Kidney (tissue), 14 donors: ENCODE data around the gene EXOSC2. TPM values are rescaled to one million over a fixed set of nuclear protein-coding genes. Genes with fewer than 3 reads are reported as not detected.

Source experiments
- DNase-seq, 5 donors: peaks; one replicate each; pipeline ENCODE4 v3.0.0-alpha.2; 2013 to 2020
- FAIRE-seq: peaks from 2 replicates; lab custom pipeline; 2012; peaks lifted over from hg19 to GRCh38; lab: Jason Lieb, UNC
- H3K27ac ChIP-seq, 2 donors: one replicate each; pipeline ENCODE4 v1.7.0; 2013; ENCODE audit warnings: low read depth in 2 of 2, low read length in 2 of 2, inconsistent platforms in 1 of 2
- H3K27me3 ChIP-seq: one replicate; pipeline ENCODE4 v1.7.1; 2013; ENCODE audit warnings: low read length, inconsistent platforms; ENCODE audit not compliant: control insufficient read depth, insufficient read depth
- H3K36me3 ChIP-seq, 3 donors: one replicate each; pipeline versions ENCODE4 v1.7.0 to v1.7.1; 2013; ENCODE audit warnings: low read length in 3 of 3, control low read depth in 1 of 3, inconsistent platforms in 1 of 3; ENCODE audit not compliant: insufficient read depth in 3 of 3, control insufficient read depth in 2 of 3
- H3K4me1 ChIP-seq, 3 donors: one replicate each; pipeline versions ENCODE4 v1.7.0 to v1.7.1; 2013; ENCODE audit warnings: low read length in 3 of 3, inconsistent platforms in 1 of 3, low read depth in 1 of 3; ENCODE audit not compliant: control insufficient read depth in 2 of 3, insufficient read depth in 2 of 3
- H3K4me3 ChIP-seq, 3 donors: one replicate each; pipeline versions ENCODE4 v1.7.0 to v1.8.1; 2013; ENCODE audit warnings: low read length in 3 of 3, control low read depth in 1 of 3, inconsistent platforms in 1 of 3
- H3K9ac ChIP-seq, 3 donors: one replicate each; pipeline versions ENCODE4 v1.7.0 to v1.7.1; 2013; ENCODE audit warnings: low read length in 3 of 3, control low read depth in 1 of 3, inconsistent platforms in 1 of 3
- H3K9me3 ChIP-seq, 3 donors: one replicate each; pipeline versions ENCODE4 v1.7.0 to v1.7.1; 2013; ENCODE audit warnings: low read length in 3 of 3, control low read depth in 1 of 3, inconsistent platforms in 1 of 3; ENCODE audit not compliant: control insufficient read depth in 2 of 3, insufficient read depth in 1 of 3
- intact Hi-C: fragments of 100-400 bp; cut with DNase I; formaldehyde crosslinking; loops from one replicate; pipeline ENCODE4 v1.11.1; 2022
- polyA plus RNA-seq: library from polyadenylated mRNA; stranded (reverse); fragments of 350-450 nt; fragmentation: Illumina TruSeq; extraction: RNeasy Lipid Tissue Mini Kit (QIAGEN cat#74804); gene quantifications from one replicate; pipeline ENCODE4 v1.2.3, GENCODE V29; 2014; ENCODE audit warnings: low read depth, low replicate concordance; ENCODE audit not compliant: insufficient read depth
- total RNA-seq: library from RNA; stranded (reverse); fragmentation: NEBNext Ultra II Directional; extraction: Animal tissue kit (Norgen Biotek cat#: 25700); gene quantifications from one replicate; pipeline ENCODE4 v1.2.1, GENCODE V29; 2021
- TF ChIP-seq, protein P1 (sequence below): IDR thresholded peaks from 3 replicates; pipeline ENCODE4 v1.5.1; 2012; ENCODE audit warnings: mild to moderate bottlenecking, moderate library complexity, borderline replicate concordance; ENCODE audit not compliant: insufficient read depth; ENCODE audit errors: extremely low read depth
- donor health status: control.
- donor health status: control.
- donor health status: control.
- donor health status: control.
- donor health status: control.
- donor health status: DM: yes; HTN: yes; CAD: no.
- donor health status: Normal renal cell carcinoma (clear cell type).

Gene EXOSC2
- total and polyA plus RNA-seq, 2 donors from 2014 or later: 13.0 to 26.4 TPM

DNA sequence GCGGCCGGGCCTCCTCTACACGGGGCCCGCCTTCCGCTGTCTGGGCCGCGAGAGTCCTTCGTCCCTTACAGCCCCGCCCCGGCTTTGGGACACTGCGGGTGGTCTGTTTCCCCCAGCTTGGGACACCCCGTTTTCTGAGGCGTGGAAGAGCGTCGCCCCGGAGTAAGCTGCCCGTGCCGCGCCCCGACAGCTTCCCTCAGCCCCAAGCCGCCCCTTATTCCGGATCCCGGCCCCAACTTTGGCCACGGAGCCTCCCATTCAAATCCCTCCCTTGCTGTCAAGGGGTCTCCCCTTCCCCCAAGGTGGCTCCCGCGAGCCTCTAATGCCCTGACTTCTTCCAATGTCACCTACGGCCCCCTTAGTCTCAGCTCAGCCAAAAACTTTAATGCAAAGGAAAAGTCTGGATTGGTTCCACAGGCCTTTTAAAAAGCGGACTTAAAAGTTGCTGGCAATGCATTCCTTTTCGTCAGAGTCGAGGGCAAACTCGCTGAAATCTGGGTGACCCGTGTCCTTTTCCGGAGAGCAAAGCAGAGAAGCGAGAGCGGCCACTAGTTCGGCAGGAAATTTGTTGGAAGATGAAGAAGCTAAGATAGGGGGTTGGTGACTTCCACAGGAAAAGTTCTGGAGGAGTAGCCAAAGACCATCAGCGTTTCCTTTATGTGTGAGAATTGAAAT lies 19.8 kb downstream of the EXOSC2 start:
- Histone ChIP-seq H3K9ac (peak overlapping the region; percentile 50 to 68 (median 58)), H3K36me3 (no peaks in the 10 kb centered on the region), H3K4me3 (peak overlapping the region; percentile 48 to 70 (median 65)), H3K27me3 (no peaks in the 10 kb centered on the region), H3K4me1 (peaks cover 0 to 6% (median 3%) of the 10 kb centered on the region in 3 donors), H3K9me3 (no peaks in the 10 kb centered on the region), H3K27ac (peak overlapping the region; percentile 94 to 97)
- TF ChIP-seq, protein P1, sequence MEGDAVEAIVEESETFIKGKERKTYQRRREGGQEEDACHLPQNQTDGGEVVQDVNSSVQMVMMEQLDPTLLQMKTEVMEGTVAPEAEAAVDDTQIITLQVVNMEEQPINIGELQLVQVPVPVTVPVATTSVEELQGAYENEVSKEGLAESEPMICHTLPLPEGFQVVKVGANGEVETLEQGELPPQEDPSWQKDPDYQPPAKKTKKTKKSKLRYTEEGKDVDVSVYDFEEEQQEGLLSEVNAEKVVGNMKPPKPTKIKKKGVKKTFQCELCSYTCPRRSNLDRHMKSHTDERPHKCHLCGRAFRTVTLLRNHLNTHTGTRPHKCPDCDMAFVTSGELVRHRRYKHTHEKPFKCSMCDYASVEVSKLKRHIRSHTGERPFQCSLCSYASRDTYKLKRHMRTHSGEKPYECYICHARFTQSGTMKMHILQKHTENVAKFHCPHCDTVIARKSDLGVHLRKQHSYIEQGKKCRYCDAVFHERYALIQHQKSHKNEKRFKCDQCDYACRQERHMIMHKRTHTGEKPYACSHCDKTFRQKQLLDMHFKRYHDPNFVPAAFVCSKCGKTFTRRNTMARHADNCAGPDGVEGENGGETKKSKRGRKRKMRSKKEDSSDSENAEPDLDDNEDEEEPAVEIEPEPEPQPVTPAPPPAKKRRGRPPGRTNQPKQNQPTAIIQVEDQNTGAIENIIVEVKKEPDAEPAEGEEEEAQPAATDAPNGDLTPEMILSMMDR: no peak
- intact Hi-C loops: loop anchor here (5.0 kb wide), 1 partner anchor 149 kb away; no protein-coding TSS in a partner anchor
- FAIRE-seq: no peak
- peak in 4 of 5 donors; percentile 38 to 84 (median 60) for DNase-seq

DNA sequence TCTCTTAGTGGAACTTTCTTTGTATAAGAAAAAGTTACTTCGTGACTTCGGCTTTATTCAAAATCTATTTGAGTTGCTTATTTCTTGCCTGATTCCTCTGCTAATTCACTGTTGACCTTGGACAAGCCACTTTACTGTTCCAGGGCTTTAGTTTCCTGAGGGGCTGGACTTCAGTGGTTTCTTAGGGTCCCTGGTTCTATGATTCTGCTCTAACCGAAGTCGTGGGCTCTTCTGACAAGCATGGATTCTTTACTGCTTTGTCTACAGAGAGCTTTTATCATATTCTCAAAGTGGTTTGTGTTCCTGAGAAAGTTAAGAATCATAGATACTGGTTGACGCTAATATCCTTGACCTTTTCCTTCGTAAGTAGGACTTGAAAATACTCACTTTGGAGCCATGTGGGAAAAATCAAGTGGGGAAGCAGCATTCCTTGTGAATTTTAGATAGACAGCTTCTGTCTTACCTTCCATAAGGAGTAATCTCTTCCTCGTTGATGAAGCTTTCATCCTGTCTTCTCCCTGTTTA lies 21.1 kb downstream of the EXOSC2 start:
- TF ChIP-seq, protein P1: no peak
- H3K36me3 ChIP-seq: no peaks in the 10 kb centered on the region
- H3K27ac ChIP-seq: no peak overlapping the region
- H3K4me1 ChIP-seq: peaks cover 0 to 6% (median 3%) of the 10 kb centered on the region in 3 donors
- DNase-seq (no peak), FAIRE-seq (no peak)
- peak overlapping the region; percentile 29 to 54 (median 43) for H3K9ac ChIP-seq
- H3K27me3 ChIP-seq: no peaks in the 10 kb centered on the region
- H3K4me3 ChIP-seq: peak overlapping the region; percentile 48 to 70 (median 65)
- intact Hi-C loops: loop anchor here (5.0 kb wide), 1 partner anchor 148 kb away; no protein-coding TSS in a partner anchor
- H3K9me3 ChIP-seq: no peaks in the 10 kb centered on the region

DNA sequence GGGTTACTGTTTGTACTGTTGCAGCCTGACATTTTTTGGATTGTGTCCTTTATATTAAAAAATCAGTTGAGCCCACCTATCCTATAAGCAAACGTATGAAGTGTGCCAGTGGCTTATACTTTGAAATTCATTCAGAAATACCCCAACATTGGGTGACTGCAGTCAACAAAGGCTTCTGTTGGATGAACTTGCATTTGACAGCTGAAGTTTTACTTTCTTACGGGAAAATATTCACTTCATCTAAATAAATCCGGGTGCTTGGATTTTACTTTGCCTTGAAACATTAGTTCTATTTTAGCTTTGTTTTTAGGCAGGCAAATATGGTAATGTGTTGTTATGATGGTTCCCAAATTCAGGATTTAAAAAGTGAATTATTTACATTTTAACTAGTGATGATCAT lies 21.7 kb downstream of the EXOSC2 start:
- intact Hi-C loops: no loop called here
- no peak for FAIRE-seq
- H3K27ac ChIP-seq: no peak overlapping the region

More for the DNA sequence above, 21.7 kb downstream of the EXOSC2 start:
- no peak for DNase-seq
- Histone ChIP-seq H3K36me3 (no peaks in the 10 kb centered on the region), H3K4me1 (peaks cover 0 to 6% (median 3%) of the 10 kb centered on the region in 3 donors), H3K4me3 (peak overlapping the region; percentile 48 to 70 (median 65)), H3K9me3 (no peaks in the 10 kb centered on the region), H3K9ac (peak overlapping the region in 2 of 3 donors; percentile 43 to 54), H3K27me3 (no peaks in the 10 kb centered on the region)
- TF ChIP-seq, protein P1: no peak
